ENCODE data around the gene TOB1.

DNA sequence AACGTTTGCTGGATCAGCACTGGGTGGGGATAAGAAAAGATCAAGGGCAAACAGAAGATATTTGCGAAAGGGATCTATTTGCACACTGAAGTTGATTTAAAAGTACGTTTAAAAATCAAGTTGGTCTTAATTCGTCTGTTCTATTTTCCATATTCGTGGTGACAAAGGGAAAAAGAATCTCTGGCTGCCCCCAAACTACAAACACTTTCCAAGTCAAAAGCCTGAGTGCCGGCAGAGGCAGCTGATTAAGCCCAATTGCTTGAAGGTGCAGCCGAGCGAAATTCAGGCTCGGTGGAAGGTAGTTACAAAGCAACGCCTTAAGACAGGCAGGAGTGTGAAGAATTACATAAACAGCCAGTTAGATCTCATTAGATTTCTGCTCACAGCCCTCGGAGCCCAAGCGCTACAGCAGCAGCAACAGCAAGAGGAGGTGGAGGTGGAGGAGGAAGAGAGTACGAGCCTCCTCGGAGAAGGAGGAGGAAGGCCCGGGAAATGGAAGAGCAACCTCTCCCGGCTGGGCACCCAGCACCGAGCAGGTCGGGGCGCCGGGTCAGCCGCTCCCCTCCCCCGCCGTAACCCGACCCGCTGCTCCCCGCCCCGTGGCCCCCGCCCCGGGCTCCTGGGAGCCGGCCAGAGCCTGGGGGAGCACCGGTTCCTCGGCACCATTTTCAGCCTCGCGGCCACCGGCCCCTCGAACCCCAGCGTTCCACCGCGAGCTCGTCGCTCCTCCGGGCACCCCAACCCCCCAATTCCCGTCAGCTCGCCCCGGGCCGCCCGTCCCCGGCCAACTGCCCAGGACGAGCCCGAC is 890 bp downstream of the TOB1 start:
- TF ChIP-seq, protein P1, sequence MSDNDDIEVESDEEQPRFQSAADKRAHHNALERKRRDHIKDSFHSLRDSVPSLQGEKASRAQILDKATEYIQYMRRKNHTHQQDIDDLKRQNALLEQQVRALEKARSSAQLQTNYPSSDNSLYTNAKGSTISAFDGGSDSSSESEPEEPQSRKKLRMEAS (IDR thresholded peaks at IDR 0.05) = no peak
- TF ChIP-seq, protein P2, sequence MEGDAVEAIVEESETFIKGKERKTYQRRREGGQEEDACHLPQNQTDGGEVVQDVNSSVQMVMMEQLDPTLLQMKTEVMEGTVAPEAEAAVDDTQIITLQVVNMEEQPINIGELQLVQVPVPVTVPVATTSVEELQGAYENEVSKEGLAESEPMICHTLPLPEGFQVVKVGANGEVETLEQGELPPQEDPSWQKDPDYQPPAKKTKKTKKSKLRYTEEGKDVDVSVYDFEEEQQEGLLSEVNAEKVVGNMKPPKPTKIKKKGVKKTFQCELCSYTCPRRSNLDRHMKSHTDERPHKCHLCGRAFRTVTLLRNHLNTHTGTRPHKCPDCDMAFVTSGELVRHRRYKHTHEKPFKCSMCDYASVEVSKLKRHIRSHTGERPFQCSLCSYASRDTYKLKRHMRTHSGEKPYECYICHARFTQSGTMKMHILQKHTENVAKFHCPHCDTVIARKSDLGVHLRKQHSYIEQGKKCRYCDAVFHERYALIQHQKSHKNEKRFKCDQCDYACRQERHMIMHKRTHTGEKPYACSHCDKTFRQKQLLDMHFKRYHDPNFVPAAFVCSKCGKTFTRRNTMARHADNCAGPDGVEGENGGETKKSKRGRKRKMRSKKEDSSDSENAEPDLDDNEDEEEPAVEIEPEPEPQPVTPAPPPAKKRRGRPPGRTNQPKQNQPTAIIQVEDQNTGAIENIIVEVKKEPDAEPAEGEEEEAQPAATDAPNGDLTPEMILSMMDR (IDR thresholded peaks at IDR 0.05 in 2 of 3, conservative IDR thresholded peaks at IDR 0.05 in 1 of 3; ENCODE audit: borderline replicate concordance in 1 of 3, insufficient read depth in 1 of 3, low read depth in 2 of 3, low read length in 2 of 3) = no peak
- TF ChIP-seq JUND (IDR thresholded peaks at IDR 0.05) = no peak
- TF ChIP-seq CEBPB (IDR thresholded peaks at IDR 0.05; ENCODE audit: low read depth) = no peak
- peak; percentile 28 for TF ChIP-seq POLR2A (IDR thresholded peaks at IDR 0.05; ENCODE audit: borderline replicate concordance, extremely low read depth, insufficient read depth, insufficient read length)
- no peak for TF ChIP-seq EZH2phosphoT487 (IDR thresholded peaks at IDR 0.05; ENCODE audit: borderline replicate concordance)
- no peak for TF ChIP-seq RAD21 (IDR thresholded peaks at IDR 0.05; ENCODE audit: low read depth)
- TF ChIP-seq EZH2 (IDR thresholded peaks at IDR 0.05) = no peak
- no peak for TF ChIP-seq CBX3 (IDR thresholded peaks at IDR 0.05; ENCODE audit: low read depth)
